ENCODE results near the gene SGTA. TPM values are rescaled to one million over a fixed set of nuclear protein-coding genes. Genes with fewer than 3 reads are reported as not detected.

SGTA gene
- total RNA-seq, 1 donor from 2014 or later: 47.3 TPM

- no peaks in the 10 kb centered on the region for H3K27me3 Mint-ChIP-seq
- POLR2A ChIA-PET: no interaction called here
- no peaks in the 10 kb centered on the region for H3K9me3 Mint-ChIP-seq
- no peak overlapping the region for H3K27ac Mint-ChIP-seq
- TF ChIP-seq, protein P1, sequence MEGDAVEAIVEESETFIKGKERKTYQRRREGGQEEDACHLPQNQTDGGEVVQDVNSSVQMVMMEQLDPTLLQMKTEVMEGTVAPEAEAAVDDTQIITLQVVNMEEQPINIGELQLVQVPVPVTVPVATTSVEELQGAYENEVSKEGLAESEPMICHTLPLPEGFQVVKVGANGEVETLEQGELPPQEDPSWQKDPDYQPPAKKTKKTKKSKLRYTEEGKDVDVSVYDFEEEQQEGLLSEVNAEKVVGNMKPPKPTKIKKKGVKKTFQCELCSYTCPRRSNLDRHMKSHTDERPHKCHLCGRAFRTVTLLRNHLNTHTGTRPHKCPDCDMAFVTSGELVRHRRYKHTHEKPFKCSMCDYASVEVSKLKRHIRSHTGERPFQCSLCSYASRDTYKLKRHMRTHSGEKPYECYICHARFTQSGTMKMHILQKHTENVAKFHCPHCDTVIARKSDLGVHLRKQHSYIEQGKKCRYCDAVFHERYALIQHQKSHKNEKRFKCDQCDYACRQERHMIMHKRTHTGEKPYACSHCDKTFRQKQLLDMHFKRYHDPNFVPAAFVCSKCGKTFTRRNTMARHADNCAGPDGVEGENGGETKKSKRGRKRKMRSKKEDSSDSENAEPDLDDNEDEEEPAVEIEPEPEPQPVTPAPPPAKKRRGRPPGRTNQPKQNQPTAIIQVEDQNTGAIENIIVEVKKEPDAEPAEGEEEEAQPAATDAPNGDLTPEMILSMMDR (IDR thresholded peaks at IDR 0.05): no peak
- no peak for ATAC-seq (ENCODE audit: low read depth)
- CTCF ChIA-PET: no interaction called here
- DNase-seq: no peak
- intact Hi-C loops (cut with micrococcal nuclease): no loop called here
- no peak overlapping the region for H3K4me3 Mint-ChIP-seq
- H3K36me3 Mint-ChIP-seq (ENCODE audit: low read depth): peaks cover 64% of the 10 kb centered on the region
- H3K4me1 Mint-ChIP-seq: no peaks in the 10 kb centered on the region
Observed at GRCh38 chr19:2763687-2764086, 19.4 kb downstream of the SGTA start.

- intact Hi-C loops (cut with micrococcal nuclease): no loop called here
- Mint-ChIP-seq H3K27me3 (no peaks in the 10 kb centered on the region), H3K36me3 (ENCODE audit: low read depth) (peaks cover 68% of the 10 kb centered on the region), H3K9me3 (no peaks in the 10 kb centered on the region), H3K27ac (no peak overlapping the region), H3K4me3 (no peak overlapping the region), H3K4me1 (no peaks in the 10 kb centered on the region)
- TF ChIP-seq, protein P1 (IDR thresholded peaks at IDR 0.05): no peak
- POLR2A ChIA-PET: no interaction called here
- ATAC-seq (ENCODE audit: low read depth) (no peak), DNase-seq (no peak)
- CTCF ChIA-PET: no interaction called here
Observed at GRCh38 chr19:2762783-2763496, 20.1 kb downstream of the SGTA start.

DNA sequence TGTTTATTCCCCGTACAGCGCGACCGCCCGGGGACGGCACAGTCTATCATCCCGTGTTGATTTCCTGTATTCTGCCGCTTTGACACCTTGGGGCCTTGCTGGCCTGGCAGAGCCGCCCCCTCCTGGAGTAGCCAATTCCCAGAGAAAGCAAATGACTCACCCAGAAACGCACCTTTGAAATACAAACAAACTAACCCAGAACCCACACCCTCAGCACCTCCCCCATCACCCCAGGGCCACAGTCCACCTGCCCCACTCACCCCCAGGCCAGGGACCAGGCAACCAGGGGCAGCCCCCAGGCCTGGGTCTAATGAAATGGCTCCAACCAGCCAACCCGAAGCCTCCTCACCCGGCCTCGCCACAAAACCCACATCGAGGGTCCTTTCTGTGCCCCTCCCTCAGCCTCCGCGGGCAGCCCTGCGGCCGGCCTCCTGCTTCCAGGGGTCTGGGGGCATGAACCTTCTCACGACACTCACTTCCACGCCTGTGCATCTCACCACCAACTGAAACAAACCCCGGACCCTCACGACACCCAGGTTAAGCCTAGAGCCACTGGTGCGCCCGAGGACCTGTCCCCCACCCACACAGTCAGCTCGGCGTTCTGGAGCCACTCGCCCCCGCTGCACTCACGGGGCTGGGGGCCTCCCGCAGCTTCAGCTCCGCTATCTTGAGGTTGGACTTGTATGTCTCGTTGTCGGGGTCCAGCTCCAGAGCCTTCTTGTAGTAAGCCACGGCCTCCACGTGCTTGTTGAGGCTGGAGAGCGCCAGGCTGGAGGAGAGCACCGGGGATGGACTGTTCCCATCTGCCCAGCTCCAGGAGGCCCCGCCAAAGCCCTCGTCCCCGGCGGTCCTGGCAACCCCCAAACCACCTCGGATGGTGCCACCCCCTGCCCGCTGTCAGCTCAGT, 20.9 kb downstream of the SGTA start:
- CTCF ChIA-PET: no interaction called here
- no peak overlapping the region for H3K4me3 Mint-ChIP-seq

GRCh38 chr19:2761309-2761677, 21.8 kb downstream of the SGTA start:
- no peaks in the 10 kb centered on the region for H3K9me3 Mint-ChIP-seq
- peaks cover 68% of the 10 kb centered on the region for H3K36me3 Mint-ChIP-seq (ENCODE audit: low read depth)
- ChIA-PET CTCF (no interaction called here), POLR2A (no interaction called here)
- no peak for DNase-seq
- H3K4me1 Mint-ChIP-seq: no peaks in the 10 kb centered on the region
- ATAC-seq (ENCODE audit: low read depth): no peak
- no peaks in the 10 kb centered on the region for H3K27me3 Mint-ChIP-seq
- intact Hi-C loops (cut with micrococcal nuclease): no loop called here
- no peak overlapping the region for H3K4me3 Mint-ChIP-seq
- H3K27ac Mint-ChIP-seq: no peak overlapping the region
- TF ChIP-seq, protein P1 (IDR thresholded peaks at IDR 0.05): no peak

More for the DNA sequence above, 20.9 kb downstream of the SGTA start:
- intact Hi-C loops (cut with micrococcal nuclease): no loop called here
- no peak for ATAC-seq (ENCODE audit: low read depth)
- TF ChIP-seq, protein P1 (IDR thresholded peaks at IDR 0.05): no peak
- H3K27ac Mint-ChIP-seq: no peak overlapping the region
- no peaks in the 10 kb centered on the region for H3K4me1 Mint-ChIP-seq
- no peaks in the 10 kb centered on the region for H3K9me3 Mint-ChIP-seq
- DNase-seq: no peak
- POLR2A ChIA-PET: no interaction called here
- peaks cover 70% of the 10 kb centered on the region for H3K36me3 Mint-ChIP-seq (ENCODE audit: low read depth)
- H3K27me3 Mint-ChIP-seq: no peaks in the 10 kb centered on the region

DNA sequence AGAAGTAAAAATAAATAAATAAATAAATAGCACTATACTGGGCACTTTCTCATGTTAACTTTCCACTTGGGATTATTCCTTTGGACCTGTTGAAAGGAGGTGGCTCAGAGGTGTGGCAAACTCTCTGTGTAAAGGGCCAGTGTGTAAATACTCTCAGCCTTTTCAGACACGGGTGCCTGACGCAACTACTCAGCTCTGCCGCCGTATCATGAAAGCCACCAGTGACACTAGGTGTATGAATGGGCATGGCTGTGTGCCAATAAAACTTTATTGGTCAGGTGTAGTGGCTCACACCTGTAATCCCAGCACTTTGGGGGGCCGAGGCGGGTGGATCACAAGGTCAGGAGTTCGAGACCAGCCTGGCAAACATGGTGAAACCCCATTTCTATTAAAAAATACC, 23.1 kb downstream of the SGTA start:
- Mint-ChIP-seq H3K36me3 (ENCODE audit: low read depth) (peaks cover 71% of the 10 kb centered on the region), H3K4me3 (no peak overlapping the region), H3K4me1 (no peaks in the 10 kb centered on the region), H3K27ac (no peak overlapping the region), H3K9me3 (no peaks in the 10 kb centered on the region), H3K27me3 (no peaks in the 10 kb centered on the region)
- ChIA-PET POLR2A (interaction anchor here (0.7 kb wide), 1 partner anchor 64 kb away, joined by 6 read pairs; no protein-coding TSS in a partner anchor), CTCF (no interaction called here)
- no peak for DNase-seq
- TF ChIP-seq, protein P1 (IDR thresholded peaks at IDR 0.05): no peak
- no peak for ATAC-seq (ENCODE audit: low read depth)
- intact Hi-C loops (cut with micrococcal nuclease): no loop called here
